DOHH2 (cell line): Measurements from ENCODE around the gene DIP2C.

Experiments used
- EZH2phosphoT487 ChIP-seq: fragments of 200-600 bp; sonication (generic); IDR thresholded peaks from 2 replicates; pipeline ENCODE4 v1.6.1; 2017; ENCODE audit warnings: borderline replicate concordance, mild to moderate bottlenecking, antibody characterized with exemption, low read length, moderate library complexity, mixed read lengths
- TF ChIP-seq, protein P1 (sequence below): fragments of 200-600 bp; sonication (generic); IDR thresholded peaks from one replicate; pipeline ENCODE4 v1.5.1; 2014; ENCODE audit warnings: antibody characterized with exemption, mild to moderate bottlenecking, low read depth, low read length; ENCODE audit not compliant: poor library complexity, severe bottlenecking

- TF ChIP-seq, protein P1, sequence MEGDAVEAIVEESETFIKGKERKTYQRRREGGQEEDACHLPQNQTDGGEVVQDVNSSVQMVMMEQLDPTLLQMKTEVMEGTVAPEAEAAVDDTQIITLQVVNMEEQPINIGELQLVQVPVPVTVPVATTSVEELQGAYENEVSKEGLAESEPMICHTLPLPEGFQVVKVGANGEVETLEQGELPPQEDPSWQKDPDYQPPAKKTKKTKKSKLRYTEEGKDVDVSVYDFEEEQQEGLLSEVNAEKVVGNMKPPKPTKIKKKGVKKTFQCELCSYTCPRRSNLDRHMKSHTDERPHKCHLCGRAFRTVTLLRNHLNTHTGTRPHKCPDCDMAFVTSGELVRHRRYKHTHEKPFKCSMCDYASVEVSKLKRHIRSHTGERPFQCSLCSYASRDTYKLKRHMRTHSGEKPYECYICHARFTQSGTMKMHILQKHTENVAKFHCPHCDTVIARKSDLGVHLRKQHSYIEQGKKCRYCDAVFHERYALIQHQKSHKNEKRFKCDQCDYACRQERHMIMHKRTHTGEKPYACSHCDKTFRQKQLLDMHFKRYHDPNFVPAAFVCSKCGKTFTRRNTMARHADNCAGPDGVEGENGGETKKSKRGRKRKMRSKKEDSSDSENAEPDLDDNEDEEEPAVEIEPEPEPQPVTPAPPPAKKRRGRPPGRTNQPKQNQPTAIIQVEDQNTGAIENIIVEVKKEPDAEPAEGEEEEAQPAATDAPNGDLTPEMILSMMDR: no peak
- no peak for TF ChIP-seq EZH2phosphoT487
Observed at GRCh38 chr10:393787-394438, 295.6 kb downstream of the DIP2C start.
